Esophagus (tissue), 2 donors: ENCODE data around the gene GINS2. TPM values are rescaled to one million over a fixed set of nuclear protein-coding genes. Genes with fewer than 3 reads are reported as not detected.
A peak's percentile ranks its signal among the peaks of the same experiment; 100 is the strongest.

ENCODE experiments used
- H3K27ac ChIP-seq, 2 donors: one replicate each; pipeline ENCODE4 v1.5.1; 2013; ENCODE audit warnings: low read depth in 2 of 2, mild to moderate bottlenecking in 2 of 2, inconsistent platforms in 1 of 2, low read length in 1 of 2, moderate library complexity in 1 of 2
- H3K27me3 ChIP-seq, 2 donors: one replicate each; pipeline ENCODE4 v1.6.1; 2013; ENCODE audit warnings: low read length in 2 of 2, control low read depth in 1 of 2, mild to moderate bottlenecking in 1 of 2; ENCODE audit not compliant: insufficient read depth in 2 of 2, control insufficient read depth in 1 of 2
- H3K36me3 ChIP-seq, 2 donors: one replicate each; pipeline ENCODE4 v1.6.1; 2013; ENCODE audit warnings: low read length in 1 of 2; ENCODE audit not compliant: control insufficient read depth in 2 of 2, insufficient read depth in 2 of 2
- H3K4me1 ChIP-seq, 2 donors: one replicate each; pipeline ENCODE4 v1.6.1; 2013; ENCODE audit warnings: low read length in 1 of 2; ENCODE audit not compliant: control insufficient read depth in 2 of 2, insufficient read depth in 2 of 2
- H3K4me3 ChIP-seq, 2 donors: one replicate each; pipeline ENCODE4 v1.5.1; 2013; ENCODE audit warnings: low read length in 2 of 2, mild to moderate bottlenecking in 2 of 2, low read depth in 1 of 2, moderate library complexity in 1 of 2
- H3K9me3 ChIP-seq, 2 donors: one replicate each; pipeline ENCODE4 v1.6.1; 2013; ENCODE audit warnings: mild to moderate bottlenecking in 2 of 2, low read depth in 1 of 2, low read length in 1 of 2, moderate library complexity in 1 of 2; ENCODE audit not compliant: control insufficient read depth in 2 of 2, insufficient read depth in 1 of 2
- WGBS, 2 donors: extraction: QIAGEN DNeasy Blood & Tissue Kit; methylation state at CpG; one replicate each; pipeline ENCODE4 v1.1.7; 2013; 5-methylcytosine and 5-hydroxymethylcytosine counted together
- polyA plus RNA-seq, 2 donors: library from polyadenylated mRNA; stranded (reverse); fragments of 200-250 nt; gene quantifications; one replicate each; pipeline ENCODE4 v1.2.3, GENCODE V29; 2013
- donor health status: healthy with polysubstance abuse.
- donor health status: Bipolar disorder and iron deficiency.

The GINS2 gene
- polyA plus RNA-seq, 2 donors = 3.2 to 6.6 TPM

GRCh38 chr16:85650844-85651628 lies 37.7 kb downstream of the GINS2 start:
- Histone ChIP-seq H3K27me3 (no peaks in the 10 kb centered on the region), H3K36me3 (peaks cover 0 to 51% of the 10 kb centered on the region in 2 donors), H3K4me3 (no peak overlapping the region), H3K27ac (no peak overlapping the region), H3K4me1 (peaks cover 0 to 20% of the 10 kb centered on the region in 2 donors), H3K9me3 (no peaks in the 10 kb centered on the region)
- whole genome bisulfite sequencing, 2 donors = 43 to 50% methylated on average over 25 to 39 of the region's 42 CpGs

GRCh38 chr16:85650135-85650843 lies 38.5 kb downstream of the GINS2 start:
- H3K27ac ChIP-seq = no peak overlapping the region
- H3K27me3 ChIP-seq = no peaks in the 10 kb centered on the region
- H3K4me3 ChIP-seq = no peak overlapping the region
- 83 to 84% methylated on average over 39 of the region's 39 CpGs for WGBS, 2 donors
- peaks cover 0 to 47% of the 10 kb centered on the region in 2 donors for H3K36me3 ChIP-seq
- H3K4me1 ChIP-seq = peaks cover 2 to 26% of the 10 kb centered on the region in 2 donors
- H3K9me3 ChIP-seq = no peaks in the 10 kb centered on the region

- no peaks in the 10 kb centered on the region for H3K27me3 ChIP-seq
- H3K27ac ChIP-seq = no peak overlapping the region
- H3K4me3 ChIP-seq = no peak overlapping the region
- H3K9me3 ChIP-seq = no peaks in the 10 kb centered on the region
- peaks cover 2 to 31% of the 10 kb centered on the region in 2 donors for H3K4me1 ChIP-seq
- H3K36me3 ChIP-seq = peaks cover 0 to 41% of the 10 kb centered on the region in 2 donors
- 79 to 83% methylated on average over 16 of the region's 16 CpGs for WGBS, 2 donors
Measured at GRCh38 chr16:85649411-85650134, 39.2 kb downstream of the GINS2 start.

DNA sequence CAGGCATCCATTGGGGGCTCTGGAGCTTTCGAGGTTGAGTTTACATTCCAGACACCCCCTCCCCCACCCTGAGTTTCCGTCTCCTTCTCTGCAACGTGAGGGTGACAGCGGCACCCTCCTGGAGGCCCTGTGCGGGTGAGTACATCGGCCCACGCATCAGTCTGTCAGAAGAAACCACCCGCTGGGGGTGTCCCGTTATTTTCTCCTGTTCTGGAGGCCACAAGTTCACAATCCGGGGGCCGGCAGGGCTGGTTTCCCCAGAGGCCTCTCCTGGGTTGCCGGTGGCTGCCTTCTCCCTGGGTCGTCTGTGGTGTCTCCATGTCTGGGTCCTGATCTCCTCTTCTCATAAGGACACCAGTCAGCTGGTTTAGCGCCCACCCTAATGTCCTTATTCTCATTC lies 39.9 kb downstream of the GINS2 start:
- Histone ChIP-seq H3K27me3 (no peaks in the 10 kb centered on the region), H3K36me3 (peaks cover 0 to 33% of the 10 kb centered on the region in 2 donors), H3K4me3 (no peak overlapping the region), H3K9me3 (no peaks in the 10 kb centered on the region), H3K27ac (no peak overlapping the region), H3K4me1 (peaks cover 2 to 36% of the 10 kb centered on the region in 2 donors)
- 80 to 84% methylated on average over 14 of the region's 14 CpGs for WGBS, 2 donors

- H3K4me3 ChIP-seq = no peak overlapping the region
- 87 to 90% methylated on average over 26 of the region's 26 CpGs for WGBS, 2 donors
- no peak overlapping the region for H3K27ac ChIP-seq
- peaks cover 0 to 27% of the 10 kb centered on the region in 2 donors for H3K36me3 ChIP-seq
- peaks cover 4 to 31% of the 10 kb centered on the region in 2 donors for H3K4me1 ChIP-seq
- H3K9me3 ChIP-seq = no peaks in the 10 kb centered on the region
- H3K27me3 ChIP-seq = no peaks in the 10 kb centered on the region
Measured at GRCh38 chr16:85648070-85648714, 40.6 kb downstream of the GINS2 start.

DNA sequence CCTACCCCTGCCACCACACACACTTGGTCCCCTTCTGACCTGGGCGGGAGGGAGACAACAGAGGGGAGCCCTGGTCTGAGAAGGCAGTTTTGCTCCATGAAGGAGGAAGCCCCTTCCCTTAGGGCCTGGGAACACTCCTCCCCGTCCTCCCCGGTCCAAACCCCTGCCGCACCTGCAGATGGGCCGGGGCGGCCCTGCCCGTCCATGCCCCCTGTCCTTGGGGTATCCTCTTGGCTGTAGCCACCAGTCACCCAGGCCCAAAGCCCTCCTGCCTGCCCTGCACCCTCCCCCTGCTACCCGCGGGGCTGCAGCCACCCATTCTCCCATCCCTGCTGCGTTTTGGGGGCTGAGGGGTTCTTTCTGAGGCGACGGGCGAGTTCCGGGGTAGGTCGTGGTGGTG lies 41.8 kb downstream of the GINS2 start:
- no peaks in the 10 kb centered on the region for H3K9me3 ChIP-seq
- H3K36me3 ChIP-seq = peaks cover 0 to 27% of the 10 kb centered on the region in 2 donors
- no peak overlapping the region for H3K27ac ChIP-seq
- H3K4me3 ChIP-seq = no peak overlapping the region
- WGBS, 2 donors = 89 to 94% methylated on average over 15 of the region's 15 CpGs
- no peaks in the 10 kb centered on the region for H3K27me3 ChIP-seq
- H3K4me1 ChIP-seq = peaks cover 8 to 31% of the 10 kb centered on the region in 2 donors

DNA sequence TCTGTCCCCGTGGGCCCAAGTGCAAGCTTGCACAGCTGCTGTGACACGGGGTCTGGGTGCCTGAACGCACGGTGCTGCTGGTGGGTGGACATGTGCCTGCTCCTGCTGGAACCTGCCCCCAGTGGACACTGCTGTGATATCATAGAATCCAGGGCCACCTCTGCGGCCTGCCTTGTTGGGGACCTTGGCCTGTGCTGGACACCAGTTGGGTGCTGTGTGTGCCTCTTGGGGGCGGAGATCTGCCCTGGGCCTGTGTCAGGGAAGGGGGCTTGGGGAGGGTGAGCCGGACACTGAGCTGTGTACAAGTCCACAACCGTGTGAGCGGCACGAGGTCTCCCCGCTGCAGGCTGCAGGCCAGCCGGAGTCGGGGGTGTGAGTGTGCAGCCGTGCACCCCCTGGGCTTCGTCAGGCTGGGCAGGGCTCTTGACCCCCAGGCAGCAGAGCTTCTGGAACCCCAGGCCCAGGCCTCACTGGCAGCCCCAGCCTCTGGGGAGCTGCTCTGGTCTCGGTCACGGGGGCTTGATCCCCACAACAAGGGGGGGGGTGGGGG lies 42.3 kb downstream of the GINS2 start:
- 91 to 93% methylated on average over 17 of the region's 17 CpGs for WGBS, 2 donors
- Histone ChIP-seq H3K4me3 (no peak overlapping the region), H3K9me3 (no peaks in the 10 kb centered on the region), H3K36me3 (peaks cover 0 to 27% of the 10 kb centered on the region in 2 donors), H3K4me1 (peaks cover 9 to 34% of the 10 kb centered on the region in 2 donors), H3K27me3 (no peaks in the 10 kb centered on the region), H3K27ac (no peak overlapping the region)

DNA sequence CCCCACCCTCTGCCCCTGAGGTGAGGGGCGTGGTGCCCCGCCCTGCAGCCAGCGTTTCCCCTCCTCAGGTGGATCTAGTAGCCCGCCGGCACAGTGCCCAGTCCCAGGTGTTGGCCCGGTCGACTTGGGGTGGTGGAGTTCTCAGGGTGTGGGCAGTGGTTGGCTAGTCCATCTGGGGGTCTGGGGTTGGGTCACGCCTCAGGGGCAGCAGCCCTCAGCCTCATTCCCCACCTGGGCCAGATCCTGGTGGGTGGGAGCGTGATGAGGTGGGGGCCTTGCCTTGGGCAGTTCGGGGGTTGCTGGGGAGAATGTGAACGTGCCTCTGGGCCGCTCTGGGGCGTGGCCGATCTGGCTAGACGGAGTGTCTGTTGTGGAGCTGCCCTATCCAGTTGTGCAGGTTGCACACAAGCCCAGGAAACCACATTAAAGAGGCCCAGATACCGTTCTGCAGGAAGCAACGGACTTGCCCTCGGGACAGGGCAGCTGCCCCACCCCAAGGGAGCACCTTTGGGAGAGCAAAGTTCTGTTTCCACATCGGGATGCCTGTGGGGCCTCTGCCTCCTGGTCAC lies 43.6 kb downstream of the GINS2 start:
- Histone ChIP-seq H3K27me3 (no peaks in the 10 kb centered on the region), H3K4me1 (peaks cover 14 to 46% of the 10 kb centered on the region in 2 donors), H3K9me3 (no peaks in the 10 kb centered on the region), H3K36me3 (peaks cover 0 to 26% of the 10 kb centered on the region in 2 donors), H3K27ac (peak overlapping the region; percentile 39 to 82), H3K4me3 (no peak overlapping the region)
- 51 to 55% methylated on average over 17 to 19 of the region's 19 CpGs for WGBS, 2 donors
